Ramos (cell line): ENCODE measurements around the gene PSMA6.
"Not testable (repeated sequence)": the region's sequence is repeated elsewhere in the genome, so short reads cannot be mapped to it uniquely, and the experiment has no call there.

Experiments used
- in situ Hi-C: fragments of 300-500 bp; cut with MboI; formaldehyde crosslinking; loops from one replicate; pipeline ENCODE4 v1.14.3; 2022; ENCODE audit warnings: low sequenced_read_pairs; ENCODE audit not compliant: unreplicated experiment

PSMA6 gene

DNA sequence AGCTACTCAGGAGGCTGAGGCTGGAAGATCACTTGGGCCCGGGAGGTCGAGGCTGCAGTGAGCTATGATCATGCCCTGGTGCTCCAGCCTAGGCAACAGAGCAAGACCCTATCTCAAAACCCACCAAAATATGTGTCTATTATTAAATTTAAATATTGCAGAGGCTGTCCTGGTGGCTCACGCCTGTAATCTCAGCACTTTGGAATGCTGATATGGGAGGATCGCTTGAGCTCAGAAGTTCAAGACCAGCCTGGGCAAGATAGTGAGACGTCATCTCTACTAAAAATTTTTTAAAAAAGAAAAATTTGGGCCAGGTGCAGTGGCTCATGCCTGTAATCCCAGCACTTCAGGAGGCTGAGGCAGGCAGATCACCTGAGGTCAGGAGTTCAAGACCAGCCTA, 13.9 kb downstream of the PSMA6 start:
- in situ Hi-C loops = no loop called here

- in situ Hi-C loops = no loop called here
Observed at GRCh38 chr14:35317820-35318219, 25.6 kb downstream of the PSMA6 start.

DNA sequence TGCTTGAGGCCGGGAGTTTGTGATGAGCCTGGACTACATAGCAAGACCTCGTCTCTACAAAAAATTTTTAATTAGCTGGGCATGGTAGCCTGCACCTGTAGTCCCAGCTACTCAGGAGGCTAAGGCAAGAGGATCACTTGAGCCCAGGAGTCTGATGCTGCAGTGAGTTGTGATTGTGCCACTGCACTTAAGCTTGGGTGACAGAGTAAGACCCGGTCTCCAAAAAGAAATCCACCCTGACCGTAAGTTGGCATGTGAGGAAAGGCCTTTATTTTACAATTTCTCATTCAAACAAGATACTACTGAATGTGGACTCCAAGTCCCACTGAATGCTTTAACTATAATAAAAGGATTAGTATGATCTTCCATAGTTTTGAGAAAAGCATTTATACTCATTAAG, 27.3 kb downstream of the PSMA6 start:
- in situ Hi-C loops = no loop called here

DNA sequence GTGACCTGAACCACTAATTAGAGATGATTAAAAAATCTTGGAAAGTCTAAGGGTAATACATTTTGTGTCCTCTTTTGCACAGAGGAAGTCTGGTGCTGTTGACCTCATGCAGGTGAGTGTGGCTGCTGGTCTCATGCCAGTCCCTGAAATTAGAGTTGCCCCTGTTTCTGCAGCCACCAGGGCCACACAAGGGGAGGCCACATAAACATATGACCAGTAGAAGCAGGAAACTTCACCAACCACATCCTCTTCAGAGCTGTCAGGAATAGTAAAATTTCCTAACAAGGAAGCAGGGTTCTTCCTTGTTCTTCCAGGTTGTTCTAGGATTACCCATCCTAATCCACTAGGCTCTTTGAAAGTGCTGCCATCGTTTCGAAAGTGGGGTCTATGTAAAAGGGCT, 28.3 kb downstream of the PSMA6 start:
- in situ Hi-C loops = no loop called here

DNA sequence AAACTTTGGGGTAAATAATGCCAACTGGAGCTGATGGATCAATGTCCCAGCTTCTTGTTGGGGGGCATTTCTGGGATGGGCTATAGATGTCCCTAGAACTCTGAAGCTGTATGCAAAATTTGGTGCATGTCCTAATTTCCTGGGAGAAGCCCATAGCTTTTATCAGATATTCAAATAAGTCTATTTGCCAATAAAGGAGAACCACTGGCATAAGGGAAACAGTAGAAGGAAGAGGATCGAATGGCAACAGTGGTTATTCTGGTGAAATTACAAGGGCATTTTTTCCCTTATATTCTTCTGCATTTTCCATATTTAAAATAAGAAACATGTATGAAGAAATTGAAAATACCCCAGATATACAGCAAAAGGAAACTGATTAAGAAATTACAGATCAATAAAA, 34.2 kb downstream of the PSMA6 start:
- in situ Hi-C loops = no loop called here

DNA sequence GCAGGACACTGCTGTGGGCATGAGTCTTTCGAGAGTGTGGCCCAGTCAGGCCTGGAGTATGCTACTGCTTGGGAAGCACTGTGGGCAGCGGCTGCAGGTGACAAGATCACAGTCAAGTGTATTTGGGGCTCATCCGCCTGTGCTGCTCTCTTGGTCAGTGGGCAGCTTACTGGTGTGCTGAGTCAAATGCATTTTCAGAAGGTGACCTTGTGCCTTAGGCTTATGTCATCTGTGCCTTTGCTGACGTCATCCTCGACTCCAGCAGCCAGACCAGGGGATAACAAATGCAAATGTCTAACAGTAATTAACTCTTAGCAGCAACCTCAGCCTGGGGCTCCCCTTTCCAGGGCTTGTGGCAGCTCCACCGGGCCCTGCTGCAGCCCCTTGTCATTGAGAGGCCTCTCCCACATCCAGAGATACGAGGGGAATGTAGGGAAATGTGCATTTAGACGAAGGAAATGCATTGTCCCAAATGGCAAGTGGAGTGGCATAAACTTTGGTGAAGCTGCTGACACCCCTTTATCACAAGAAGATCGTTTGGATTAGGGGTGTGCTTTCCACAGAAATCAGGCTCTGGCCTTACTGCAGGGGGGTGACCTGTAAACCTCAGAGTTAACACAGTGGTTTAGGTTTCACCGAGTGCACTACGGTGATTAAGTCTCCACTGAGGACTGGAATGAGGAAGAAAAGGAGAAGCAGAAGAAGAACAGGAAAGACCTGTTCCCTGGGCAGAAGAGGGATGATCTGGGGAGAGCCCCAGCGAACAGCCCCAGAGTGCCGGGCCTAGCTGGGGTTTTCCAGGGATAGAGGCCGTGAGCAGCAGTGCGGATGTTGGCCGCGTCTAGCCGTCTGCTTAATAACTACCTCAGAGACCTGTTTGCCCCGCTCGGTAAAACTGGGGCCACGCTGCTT, 39.7 kb downstream of the PSMA6 start:
- in situ Hi-C loops = no loop called here

- in situ Hi-C loops = no loop called here
Observed at GRCh38 chr14:35332517-35333263, 40.5 kb downstream of the PSMA6 start.

DNA sequence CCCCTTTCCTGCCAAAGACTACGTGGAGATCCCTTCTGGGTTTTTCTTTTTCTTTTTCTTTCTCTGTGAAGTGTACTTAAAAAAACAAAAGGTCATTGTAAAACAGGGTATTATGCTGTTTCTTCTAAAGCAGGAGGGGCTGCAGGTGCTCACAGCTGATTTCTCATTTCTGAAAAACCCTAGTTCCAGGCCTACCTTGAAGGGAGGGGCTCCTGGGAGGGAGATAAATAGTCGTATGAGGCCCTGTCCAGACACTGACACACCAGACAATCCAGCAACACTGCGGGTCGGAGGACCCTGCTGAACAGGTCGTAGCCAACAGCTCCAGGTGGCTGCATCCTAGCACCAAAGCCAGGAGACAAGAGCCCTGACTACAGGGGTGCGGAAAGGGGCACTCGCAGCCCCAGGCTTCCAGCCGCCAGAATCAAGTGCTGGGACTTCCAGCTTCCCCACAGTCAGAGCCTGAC, 41.1 kb downstream of the PSMA6 start:
- in situ Hi-C loops = no loop called here

GRCh38 chr14:35333797-35334743, 41.9 kb downstream of the PSMA6 start:
- in situ Hi-C loops = no loop called here

DNA sequence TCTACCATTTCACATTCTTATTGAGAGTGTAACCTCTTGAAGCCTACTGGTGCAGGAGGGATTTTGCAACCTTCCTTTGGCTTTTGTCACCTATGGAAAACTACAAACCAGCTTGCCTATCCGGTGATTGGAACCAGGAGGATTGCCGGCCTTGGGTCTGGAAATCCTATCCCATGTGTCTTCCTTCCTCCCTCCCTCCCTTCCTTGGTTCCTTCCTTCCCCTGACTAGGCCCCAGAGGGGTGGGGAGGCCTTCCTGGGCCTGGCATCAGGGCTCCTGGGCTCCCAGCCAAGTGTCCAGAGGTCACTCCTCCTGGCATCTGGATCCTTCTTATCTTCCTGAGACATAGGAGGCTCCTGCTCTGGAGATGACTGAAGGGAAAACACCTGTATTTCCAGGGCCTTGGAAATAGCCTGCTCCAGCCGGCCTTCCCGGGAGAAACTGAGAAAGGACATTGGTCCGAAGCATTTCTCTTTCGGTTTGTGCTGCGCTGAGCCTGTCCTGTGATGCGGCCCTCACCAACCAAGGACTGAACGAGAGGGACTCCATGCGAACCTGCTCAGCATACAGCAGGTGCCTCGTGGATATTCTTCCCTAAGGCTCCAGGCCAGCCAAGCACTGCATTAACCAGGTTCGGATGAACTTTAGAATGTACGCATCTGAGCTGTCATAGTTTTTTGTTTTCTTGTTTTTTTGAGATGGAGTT, 43.4 kb downstream of the PSMA6 start:
- in situ Hi-C loops = no loop called here

- in situ Hi-C loops = not testable (repeated sequence)
Observed at GRCh38 chr14:35336171-35336493, 44.0 kb downstream of the PSMA6 start.

DNA sequence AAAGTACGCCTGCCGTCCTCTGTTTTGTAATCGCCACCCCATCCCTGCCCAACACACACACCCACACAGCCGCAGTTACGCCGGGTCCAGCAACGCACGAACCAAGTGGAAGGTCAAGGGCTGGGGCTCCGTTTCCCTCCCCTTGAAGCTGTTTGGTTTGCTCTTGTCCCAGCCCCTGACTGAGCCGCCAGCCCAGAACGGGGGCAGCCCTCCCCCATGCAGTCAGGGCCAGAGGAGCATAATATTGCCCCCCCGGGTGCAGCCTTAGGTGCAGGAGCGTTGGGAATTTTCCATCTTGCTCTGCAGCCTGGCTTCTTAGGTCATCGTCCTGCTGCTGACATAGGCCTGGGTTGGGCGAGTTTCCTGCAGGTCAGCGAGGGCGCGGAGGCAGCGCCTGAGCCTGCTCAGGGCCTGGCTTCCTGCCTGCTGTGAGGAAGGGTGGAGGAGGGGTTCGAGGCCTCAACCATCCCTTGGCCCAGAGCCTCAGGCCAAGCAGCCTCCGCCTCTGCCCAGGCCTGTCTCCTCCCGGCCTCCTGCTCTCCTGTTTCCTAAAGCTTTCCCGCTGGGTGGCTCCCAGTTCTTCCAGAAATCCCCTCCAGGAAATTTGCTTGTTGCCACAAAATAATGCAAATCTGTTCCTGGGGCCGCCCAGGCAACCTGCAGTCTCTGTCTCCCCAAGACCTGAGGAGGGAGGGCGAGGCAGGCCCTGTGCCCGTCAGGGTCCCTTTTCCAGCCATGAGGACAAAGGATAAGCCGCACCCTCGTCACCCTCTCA, 44.5 kb downstream of the PSMA6 start:
- in situ Hi-C loops = no loop called here

- in situ Hi-C loops = no loop called here
Observed at GRCh38 chr14:35337269-35338255, 45.4 kb downstream of the PSMA6 start.

GRCh38 chr14:35338731-35339405, 46.7 kb downstream of the PSMA6 start:
- in situ Hi-C loops = no loop called here

DNA sequence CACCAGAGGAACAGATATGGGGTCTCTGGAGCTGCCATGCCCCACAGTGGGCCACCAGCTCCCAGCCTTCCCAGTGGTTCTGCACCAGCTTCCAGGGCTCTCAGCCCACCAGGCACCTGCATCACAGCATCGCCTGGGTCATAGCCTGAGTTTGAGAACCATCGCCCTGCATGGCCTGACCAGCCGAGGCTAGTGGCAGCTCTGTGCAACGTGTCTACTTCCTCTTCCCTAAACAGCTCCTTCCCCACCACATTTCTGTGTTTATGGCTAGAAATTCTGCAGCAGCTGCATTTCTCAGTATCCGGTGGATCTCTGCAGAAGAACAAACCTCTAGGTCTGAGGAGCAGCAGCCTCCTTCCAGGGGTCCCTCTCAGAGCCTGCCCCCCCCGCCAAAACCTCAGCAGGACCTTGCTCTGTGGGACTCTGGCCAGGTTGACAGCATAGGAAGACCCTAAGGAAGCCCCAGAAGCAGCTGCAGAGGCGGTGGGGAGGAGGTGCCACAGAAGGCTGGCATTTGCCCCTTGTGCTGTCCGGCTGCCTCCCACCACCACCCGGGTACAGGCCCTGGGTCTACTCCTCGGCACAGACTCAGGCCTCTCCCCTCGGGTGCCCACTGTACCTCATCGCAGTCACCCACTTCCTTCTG, 47.7 kb downstream of the PSMA6 start:
- in situ Hi-C loops = no loop called here

DNA sequence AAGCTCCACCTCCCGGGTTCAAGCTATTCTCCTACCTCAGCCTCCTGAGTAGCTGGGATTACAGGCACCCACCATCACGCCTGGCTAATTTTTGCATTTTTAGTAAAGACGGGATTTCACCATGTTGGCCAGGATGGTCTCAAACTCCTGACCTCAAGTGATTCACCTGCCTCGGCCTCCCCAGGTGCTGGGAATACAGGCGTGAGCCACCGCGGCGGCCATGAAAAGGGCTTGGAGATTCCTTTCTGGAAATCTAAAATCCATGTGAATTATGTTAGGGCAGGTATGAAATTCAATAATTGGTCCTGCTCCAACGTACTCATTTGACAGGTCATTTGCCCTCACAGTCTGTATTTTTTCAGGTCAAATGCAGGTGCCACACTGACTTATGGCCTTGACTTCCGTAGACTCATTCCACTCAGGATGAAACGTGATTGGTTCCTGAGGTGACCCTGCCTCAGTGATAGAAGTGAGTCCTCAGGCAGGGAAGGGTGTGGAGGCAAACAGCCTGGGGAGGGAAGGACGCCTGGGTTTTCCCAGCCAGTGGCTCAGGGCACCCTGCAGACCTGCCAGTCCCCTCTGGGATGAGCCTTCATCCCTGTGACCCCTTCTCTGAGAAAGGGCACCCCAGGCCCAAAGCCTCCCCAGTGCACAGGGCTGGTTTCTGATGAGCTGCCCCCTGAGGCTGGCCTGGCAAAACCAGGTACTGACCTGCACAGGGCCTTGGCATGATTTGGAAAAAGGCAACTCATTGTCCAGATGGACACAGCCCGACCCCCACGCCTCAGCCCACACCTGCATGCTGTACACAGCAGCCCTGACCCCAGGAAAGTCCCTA, 48.7 kb downstream of the PSMA6 start:
- in situ Hi-C loops = no loop called here
